ENCODE results near the gene MED27. TPM values are rescaled to one million over a fixed set of nuclear protein-coding genes. Genes with fewer than 3 reads are reported as not detected.

Gene MED27
- total RNA-seq, 1 experiment from 2014 or later, result 38.4 TPM

- ATAC-seq (no peak), DNase-seq (no peak)
- TF ChIP-seq EZH2 (IDR thresholded peaks at IDR 0.05; ENCODE audit: low read length, unreplicated experiment), result no peak
- TF ChIP-seq, protein P1, sequence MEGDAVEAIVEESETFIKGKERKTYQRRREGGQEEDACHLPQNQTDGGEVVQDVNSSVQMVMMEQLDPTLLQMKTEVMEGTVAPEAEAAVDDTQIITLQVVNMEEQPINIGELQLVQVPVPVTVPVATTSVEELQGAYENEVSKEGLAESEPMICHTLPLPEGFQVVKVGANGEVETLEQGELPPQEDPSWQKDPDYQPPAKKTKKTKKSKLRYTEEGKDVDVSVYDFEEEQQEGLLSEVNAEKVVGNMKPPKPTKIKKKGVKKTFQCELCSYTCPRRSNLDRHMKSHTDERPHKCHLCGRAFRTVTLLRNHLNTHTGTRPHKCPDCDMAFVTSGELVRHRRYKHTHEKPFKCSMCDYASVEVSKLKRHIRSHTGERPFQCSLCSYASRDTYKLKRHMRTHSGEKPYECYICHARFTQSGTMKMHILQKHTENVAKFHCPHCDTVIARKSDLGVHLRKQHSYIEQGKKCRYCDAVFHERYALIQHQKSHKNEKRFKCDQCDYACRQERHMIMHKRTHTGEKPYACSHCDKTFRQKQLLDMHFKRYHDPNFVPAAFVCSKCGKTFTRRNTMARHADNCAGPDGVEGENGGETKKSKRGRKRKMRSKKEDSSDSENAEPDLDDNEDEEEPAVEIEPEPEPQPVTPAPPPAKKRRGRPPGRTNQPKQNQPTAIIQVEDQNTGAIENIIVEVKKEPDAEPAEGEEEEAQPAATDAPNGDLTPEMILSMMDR (conservative IDR thresholded peaks at IDR 0.05; ENCODE audit: low read depth, low read length), result no peak
- no peak for TF ChIP-seq EZH2phosphoT487 (IDR thresholded peaks at IDR 0.05; ENCODE audit: borderline replicate concordance, low read length)
- no peaks in the 10 kb centered on the region for H3K27me3 ChIP-seq (ENCODE audit: low read length)
- intact Hi-C loops (cut with micrococcal nuclease), result no loop called here
- H3K9me2 ChIP-seq (replicated peaks; ENCODE audit: low read length), result no peaks in the 10 kb centered on the region
- H3K4me3 ChIP-seq (ENCODE audit: low read length), result no peak overlapping the region
- no peaks in the 10 kb centered on the region for H3K36me3 ChIP-seq (ENCODE audit: low read depth, low read length)
- no peak overlapping the region for H3K9ac ChIP-seq (ENCODE audit: low read length)
- no peaks in the 10 kb centered on the region for H3K4me1 ChIP-seq (ENCODE audit: insufficient read depth, low read length)
- no peaks in the 10 kb centered on the region for H3F3A ChIP-seq (ENCODE audit: low read length, unreplicated experiment)
- no peaks in the 10 kb centered on the region for H4K20me1 ChIP-seq (ENCODE audit: low read length)
- BruUV-seq (replicated peaks), result no TSS peak
- no peaks in the 10 kb centered on the region for H3K9me3 ChIP-seq (ENCODE audit: low read length)
- no peak overlapping the region for H2AFZ ChIP-seq (ENCODE audit: low read length)
- no peak overlapping the region for H3K27ac ChIP-seq (ENCODE audit: low read length)
- ChIA-PET CTCF (no interaction called here), POLR2A (ENCODE audit: unreplicated experiment) (no interaction called here)
- H3K4me2 ChIP-seq (ENCODE audit: low read length), result no peak overlapping the region
- H3K79me2 ChIP-seq (ENCODE audit: low read length), result 0 out of 2 replicates have a peak, but pooled peaks cover under 1% of the 10 kb centered on the region
Observed at GRCh38 chr9:131926360-131926922, 153.2 kb downstream of the MED27 start.

GRCh38 chr9:131925677-131926177, 153.9 kb downstream of the MED27 start:
- ChIA-PET POLR2A (ENCODE audit: unreplicated experiment) (no interaction called here), CTCF (interaction anchor here (0.5 kb wide), 1 partner anchor 179 kb away, joined by 4 read pairs; no protein-coding TSS in a partner anchor)
- no peaks in the 10 kb centered on the region for H3K79me2 ChIP-seq (ENCODE audit: low read length)
- no peaks in the 10 kb centered on the region for H3K9me2 ChIP-seq (replicated peaks; ENCODE audit: low read length)
- no peak overlapping the region for H3K9ac ChIP-seq (ENCODE audit: low read length)
- TF ChIP-seq EZH2 (IDR thresholded peaks at IDR 0.05; ENCODE audit: low read length, unreplicated experiment) (no peak), EZH2phosphoT487 (IDR thresholded peaks at IDR 0.05; ENCODE audit: borderline replicate concordance, low read length) (no peak)
- TF ChIP-seq, protein P1 (conservative IDR thresholded peaks at IDR 0.05; ENCODE audit: low read depth, low read length), result no peak
- intact Hi-C loops (cut with micrococcal nuclease), result no loop called here
- H3K4me3 ChIP-seq (ENCODE audit: low read length), result no peak overlapping the region
- no peaks in the 10 kb centered on the region for H3F3A ChIP-seq (ENCODE audit: low read length, unreplicated experiment)
- no peak overlapping the region for H3K4me2 ChIP-seq (ENCODE audit: low read length)
- H3K27ac ChIP-seq (ENCODE audit: low read length), result no peak overlapping the region
- H3K9me3 ChIP-seq (ENCODE audit: low read length), result no peaks in the 10 kb centered on the region
- no peaks in the 10 kb centered on the region for H3K27me3 ChIP-seq (ENCODE audit: low read length)
- no peaks in the 10 kb centered on the region for H3K4me1 ChIP-seq (ENCODE audit: insufficient read depth, low read length)
- BruUV-seq (replicated peaks), result no TSS peak
- H2AFZ ChIP-seq (ENCODE audit: low read length), result no peak overlapping the region
- ATAC-seq, result no peak
- no peak for DNase-seq
- no peaks in the 10 kb centered on the region for H4K20me1 ChIP-seq (ENCODE audit: low read length)
- no peaks in the 10 kb centered on the region for H3K36me3 ChIP-seq (ENCODE audit: low read depth, low read length)

GRCh38 chr9:131923766-131924165, 155.9 kb downstream of the MED27 start:
- ChIA-PET POLR2A (ENCODE audit: unreplicated experiment) (no interaction called here), CTCF (no interaction called here)
- Histone ChIP-seq H3K4me2 (ENCODE audit: low read length) (no peak overlapping the region), H3K9ac (ENCODE audit: low read length) (no peak overlapping the region), H3K27me3 (ENCODE audit: low read length) (no peaks in the 10 kb centered on the region), H3K27ac (ENCODE audit: low read length) (no peak overlapping the region), H3F3A (ENCODE audit: low read length, unreplicated experiment) (no peaks in the 10 kb centered on the region), H2AFZ (ENCODE audit: low read length) (no peak overlapping the region), H3K9me2 (replicated peaks; ENCODE audit: low read length) (no peaks in the 10 kb centered on the region), H3K36me3 (ENCODE audit: low read depth, low read length) (no peaks in the 10 kb centered on the region), H3K9me3 (ENCODE audit: low read length) (no peaks in the 10 kb centered on the region), H4K20me1 (ENCODE audit: low read length) (no peaks in the 10 kb centered on the region), H3K4me1 (ENCODE audit: insufficient read depth, low read length) (no peaks in the 10 kb centered on the region), H3K4me3 (ENCODE audit: low read length) (no peak overlapping the region), H3K79me2 (ENCODE audit: low read length) (no peaks in the 10 kb centered on the region)
- TF ChIP-seq EZH2 (IDR thresholded peaks at IDR 0.05; ENCODE audit: low read length, unreplicated experiment) (no peak), EZH2phosphoT487 (IDR thresholded peaks at IDR 0.05; ENCODE audit: borderline replicate concordance, low read length) (no peak)
- TF ChIP-seq, protein P1 (conservative IDR thresholded peaks at IDR 0.05; ENCODE audit: low read depth, low read length), result no peak
- BruUV-seq (replicated peaks), result no TSS peak
- ATAC-seq, result no peak
- DNase-seq, result peak; percentile 11
- intact Hi-C loops (cut with micrococcal nuclease), result no loop called here
